HepG2 (cell line): ENCODE results near the gene PUDP. TPM values are rescaled to one million over a fixed set of nuclear protein-coding genes. Genes with fewer than 3 reads are reported as not detected.
A peak's percentile ranks its signal among the peaks of the same experiment; 100 is the strongest.

Source experiments
- CCAR2 ChIP-seq: fragments of 200-400 bp; formaldehyde crosslinking; optimal IDR thresholded peaks from 2 replicates; pipeline ENCODE3; 2018; ENCODE audit warnings: low read depth, mild to moderate bottlenecking, low read length, moderate library complexity
- EP300 ChIP-seq, 3 experiments: sonication (generic) in 1 of 3; formaldehyde crosslinking in 1 of 3; IDR thresholded peaks; 2 replicates each; pipeline versions ENCODE4 v1.5.1 to v1.6.1; 2011 to 2020; ENCODE audit warnings: low read depth in 2 of 3, low read length in 2 of 3, borderline replicate concordance in 1 of 3, improper control_type of control experiment in 1 of 3, mild to moderate bottlenecking in 1 of 3, missing genetic modification reagents in 1 of 3, moderate library complexity in 1 of 3
- FOXJ3 ChIP-seq: sonication (generic); formaldehyde crosslinking; IDR thresholded peaks from 2 replicates; pipeline ENCODE4 v1.4.0; 2020; ENCODE audit warnings: missing genetic modification reagents, mild to moderate bottlenecking, borderline replicate concordance
- GATAD2A ChIP-seq: IDR thresholded peaks from 2 replicates; pipeline ENCODE4 v1.6.1; 2016
- HIVEP1 ChIP-seq: sonication (generic); formaldehyde crosslinking; IDR thresholded peaks from 2 replicates; pipeline ENCODE4 v1.4.0; 2020; ENCODE audit warnings: mild to moderate bottlenecking, missing genetic modification reagents
- HNF4A ChIP-seq: sonication (generic); formaldehyde crosslinking; IDR thresholded peaks from 2 replicates; pipeline ENCODE4 v1.4.0; 2020; ENCODE audit warnings: missing genetic modification reagents
- MAF1 ChIP-seq: sonication (generic); formaldehyde crosslinking; IDR thresholded peaks from 2 replicates; pipeline ENCODE4 v1.5.0; 2020; ENCODE audit warnings: missing genetic modification reagents, borderline replicate concordance
- SALL2 ChIP-seq: sonication (generic); formaldehyde crosslinking; IDR thresholded peaks from 2 replicates; pipeline ENCODE4 v1.8.1; 2023; ENCODE audit warnings: mild to moderate bottlenecking, missing genetic modification reagents, inconsistent platforms
- SAP130 ChIP-seq: IDR thresholded peaks from 2 replicates; pipeline ENCODE4 v1.6.1; 2016; ENCODE audit warnings: low read depth
- SRSF1 ChIP-seq: fragments of 200-400 bp; formaldehyde crosslinking; optimal IDR thresholded peaks from 2 replicates; pipeline ENCODE3; 2017; ENCODE audit warnings: mild to moderate bottlenecking, low read depth, low read length, moderate library complexity
- ZBTB1 ChIP-seq: sonication (generic); formaldehyde crosslinking; IDR thresholded peaks from 2 replicates; pipeline ENCODE4 v1.4.0; 2020; ENCODE audit warnings: missing genetic modification reagents, borderline replicate concordance
- ZMYM3 ChIP-seq: sonication (generic); formaldehyde crosslinking; IDR thresholded peaks from 2 replicates; pipeline ENCODE4 v1.5.1; 2020; ENCODE audit warnings: mild to moderate bottlenecking, missing genetic modification reagents
- ZNF619 ChIP-seq: sonication (generic); formaldehyde crosslinking; IDR thresholded peaks from 2 replicates; pipeline ENCODE4 v1.4.0; 2020; ENCODE audit warnings: mild to moderate bottlenecking, missing genetic modification reagents
- polyA plus RNA-seq, 8 experiments: library from polyadenylated mRNA; depleted of rRNA in 3 of 8; stranded (reverse) in 7 of 8; unstranded in 1 of 8; fragments of >200 nt; fragmentation: Illumina TruSeq in 4 of 8; extraction: Trizol in 4 of 8; gene quantifications; 2 replicates each; pipeline versions ENCODE4 v1.2.1 to v1.2.3, GENCODE V29; 2011 to 2016; ENCODE audit warnings: low read depth in 4 of 8, missing spikeins in 1 of 8, mixed read lengths in 1 of 8; ENCODE audit not compliant: insufficient read depth in 1 of 8
- total RNA-seq, 5 experiments: library from RNA; depleted of rRNA; stranded (reverse); fragments of >200 nt; fragmentation: Illumina TruSeq; extraction: Trizol; gene quantifications; 2 replicates each; pipeline ENCODE4 v1.2.3, GENCODE V29; 2016; ENCODE audit warnings: low read depth in 1 of 5
- TF ChIP-seq, protein P1 (sequence below): sonication (generic); formaldehyde crosslinking; IDR thresholded peaks from 2 replicates; pipeline ENCODE4 v1.9.0; 2022; ENCODE audit warnings: missing genetic modification reagents, mild to moderate bottlenecking, borderline replicate concordance
- TF ChIP-seq, protein P2 (sequence below): sonication (generic); formaldehyde crosslinking; IDR thresholded peaks from 2 replicates; pipeline ENCODE4 v1.8.0; 2022; ENCODE audit warnings: mild to moderate bottlenecking, missing genetic modification reagents, borderline replicate concordance
- TF ChIP-seq, protein P3 (sequence below): sonication (generic); formaldehyde crosslinking; IDR thresholded peaks from 2 replicates; pipeline ENCODE4 v1.5.0; 2020; ENCODE audit warnings: missing genetic modification reagents
- TF ChIP-seq, protein P4 (sequence below): sonication (generic); formaldehyde crosslinking; conservative IDR thresholded peaks from 2 replicates; pipeline ENCODE4 v1.8.0; 2022; ENCODE audit warnings: mild to moderate bottlenecking, moderate library complexity, missing genetic modification reagents
- TF ChIP-seq, protein P5 (sequence below): sonication (generic); formaldehyde crosslinking; IDR thresholded peaks from 2 replicates; pipeline ENCODE4 v1.9.0; 2021; ENCODE audit warnings: mild to moderate bottlenecking, missing genetic modification reagents

Gene PUDP
- total and polyA plus RNA-seq, 2 of the 13 experiments (the other 11 are each of a cell fraction or from before 2014, with no cell fraction given): 7.5 to 23.5 TPM

DNA sequence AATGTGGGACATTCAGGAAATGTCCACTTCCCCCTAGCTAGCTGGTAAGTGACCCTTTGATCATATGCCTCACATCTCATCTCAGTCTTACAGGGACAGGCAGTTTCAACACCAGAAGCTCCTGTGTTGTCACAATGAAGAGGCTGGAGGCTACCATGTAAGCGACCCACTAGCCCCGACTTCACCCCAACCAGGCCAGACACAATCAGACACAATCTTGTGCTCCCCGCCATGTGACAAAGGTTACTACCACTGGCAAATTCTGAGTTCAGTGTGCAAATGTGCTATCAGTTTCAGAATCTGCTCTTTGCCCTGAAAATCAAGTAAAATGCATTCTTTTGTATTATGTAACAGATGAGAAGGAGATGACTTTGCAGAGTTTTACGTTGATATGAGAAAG, 57.3 kb downstream of the PUDP start (continued):
- TF ChIP-seq, protein P1, sequence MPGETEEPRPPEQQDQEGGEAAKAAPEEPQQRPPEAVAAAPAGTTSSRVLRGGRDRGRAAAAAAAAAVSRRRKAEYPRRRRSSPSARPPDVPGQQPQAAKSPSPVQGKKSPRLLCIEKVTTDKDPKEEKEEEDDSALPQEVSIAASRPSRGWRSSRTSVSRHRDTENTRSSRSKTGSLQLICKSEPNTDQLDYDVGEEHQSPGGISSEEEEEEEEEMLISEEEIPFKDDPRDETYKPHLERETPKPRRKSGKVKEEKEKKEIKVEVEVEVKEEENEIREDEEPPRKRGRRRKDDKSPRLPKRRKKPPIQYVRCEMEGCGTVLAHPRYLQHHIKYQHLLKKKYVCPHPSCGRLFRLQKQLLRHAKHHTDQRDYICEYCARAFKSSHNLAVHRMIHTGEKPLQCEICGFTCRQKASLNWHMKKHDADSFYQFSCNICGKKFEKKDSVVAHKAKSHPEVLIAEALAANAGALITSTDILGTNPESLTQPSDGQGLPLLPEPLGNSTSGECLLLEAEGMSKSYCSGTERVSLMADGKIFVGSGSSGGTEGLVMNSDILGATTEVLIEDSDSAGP (CRISPR knock-in tag): no peak
- TF ChIP-seq ZMYM3 (CRISPR knock-in tag) (no peak), SRSF1 (no peak), ZBTB1 (CRISPR knock-in tag) (no peak), GATAD2A (CRISPR knock-in tag) (peak; percentile 34; the same call in 1 of the 2 replicates), MAF1 (CRISPR knock-in tag) (no peak), CCAR2 (no peak), FOXJ3 (CRISPR knock-in tag) (no peak), SALL2 (CRISPR knock-in tag) (no peak), EP300 (IDR thresholded peaks at IDR 0.05; ENCODE audit: low read depth in 2 of 2, low read length in 2 of 2) (0 out of 4 replicates have a peak, but pooled peaks of 1 of the 2 experiments have one; percentile 21), EP300 (CRISPR knock-in tag; IDR thresholded peaks at IDR 0.05; ENCODE audit: borderline replicate concordance) (no peak), HIVEP1 (no peak), ZNF619 (CRISPR knock-in tag) (no peak), HNF4A (CRISPR knock-in tag) (peak; percentile 65), SAP130 (CRISPR knock-in tag) (no peak)
- TF ChIP-seq, protein P2, sequence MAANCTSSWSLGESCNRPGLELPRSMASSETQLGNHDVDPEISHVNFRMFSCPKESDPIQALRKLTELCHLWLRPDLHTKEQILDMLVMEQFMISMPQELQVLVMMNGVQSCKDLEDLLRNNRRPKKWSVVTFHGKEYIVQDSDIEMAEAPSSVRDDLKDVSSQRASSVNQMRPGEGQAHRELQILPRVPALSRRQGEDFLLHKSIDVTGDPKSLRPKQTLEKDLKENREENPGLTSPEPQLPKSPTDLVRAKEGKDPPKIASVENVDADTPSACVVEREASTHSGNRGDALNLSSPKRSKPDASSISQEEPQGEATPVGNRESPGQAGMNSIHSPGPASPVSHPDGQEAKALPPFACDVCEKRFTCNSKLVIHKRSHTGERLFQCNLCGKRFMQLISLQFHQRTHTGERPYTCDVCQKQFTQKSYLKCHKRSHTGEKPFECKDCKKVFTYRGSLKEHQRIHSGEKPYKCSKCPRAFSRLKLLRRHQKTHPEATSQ (CRISPR knock-in tag): no peak
- TF ChIP-seq, protein P3, sequence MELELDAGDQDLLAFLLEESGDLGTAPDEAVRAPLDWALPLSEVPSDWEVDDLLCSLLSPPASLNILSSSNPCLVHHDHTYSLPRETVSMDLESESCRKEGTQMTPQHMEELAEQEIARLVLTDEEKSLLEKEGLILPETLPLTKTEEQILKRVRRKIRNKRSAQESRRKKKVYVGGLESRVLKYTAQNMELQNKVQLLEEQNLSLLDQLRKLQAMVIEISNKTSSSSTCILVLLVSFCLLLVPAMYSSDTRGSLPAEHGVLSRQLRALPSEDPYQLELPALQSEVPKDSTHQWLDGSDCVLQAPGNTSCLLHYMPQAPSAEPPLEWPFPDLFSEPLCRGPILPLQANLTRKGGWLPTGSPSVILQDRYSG (CRISPR knock-in tag): no peak
- TF ChIP-seq, protein P4, sequence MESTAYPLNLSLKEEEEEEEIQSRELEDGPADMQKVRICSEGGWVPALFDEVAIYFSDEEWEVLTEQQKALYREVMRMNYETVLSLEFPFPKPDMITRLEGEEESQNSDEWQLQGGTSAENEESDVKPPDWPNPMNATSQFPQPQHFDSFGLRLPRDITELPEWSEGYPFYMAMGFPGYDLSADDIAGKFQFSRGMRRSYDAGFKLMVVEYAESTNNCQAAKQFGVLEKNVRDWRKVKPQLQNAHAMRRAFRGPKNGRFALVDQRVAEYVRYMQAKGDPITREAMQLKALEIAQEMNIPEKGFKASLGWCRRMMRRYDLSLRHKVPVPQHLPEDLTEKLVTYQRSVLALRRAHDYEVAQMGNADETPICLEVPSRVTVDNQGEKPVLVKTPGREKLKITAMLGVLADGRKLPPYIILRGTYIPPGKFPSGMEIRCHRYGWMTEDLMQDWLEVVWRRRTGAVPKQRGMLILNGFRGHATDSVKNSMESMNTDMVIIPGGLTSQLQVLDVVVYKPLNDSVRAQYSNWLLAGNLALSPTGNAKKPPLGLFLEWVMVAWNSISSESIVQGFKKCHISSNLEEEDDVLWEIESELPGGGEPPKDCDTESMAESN (CRISPR knock-in tag): no peak
- TF ChIP-seq, protein P5, sequence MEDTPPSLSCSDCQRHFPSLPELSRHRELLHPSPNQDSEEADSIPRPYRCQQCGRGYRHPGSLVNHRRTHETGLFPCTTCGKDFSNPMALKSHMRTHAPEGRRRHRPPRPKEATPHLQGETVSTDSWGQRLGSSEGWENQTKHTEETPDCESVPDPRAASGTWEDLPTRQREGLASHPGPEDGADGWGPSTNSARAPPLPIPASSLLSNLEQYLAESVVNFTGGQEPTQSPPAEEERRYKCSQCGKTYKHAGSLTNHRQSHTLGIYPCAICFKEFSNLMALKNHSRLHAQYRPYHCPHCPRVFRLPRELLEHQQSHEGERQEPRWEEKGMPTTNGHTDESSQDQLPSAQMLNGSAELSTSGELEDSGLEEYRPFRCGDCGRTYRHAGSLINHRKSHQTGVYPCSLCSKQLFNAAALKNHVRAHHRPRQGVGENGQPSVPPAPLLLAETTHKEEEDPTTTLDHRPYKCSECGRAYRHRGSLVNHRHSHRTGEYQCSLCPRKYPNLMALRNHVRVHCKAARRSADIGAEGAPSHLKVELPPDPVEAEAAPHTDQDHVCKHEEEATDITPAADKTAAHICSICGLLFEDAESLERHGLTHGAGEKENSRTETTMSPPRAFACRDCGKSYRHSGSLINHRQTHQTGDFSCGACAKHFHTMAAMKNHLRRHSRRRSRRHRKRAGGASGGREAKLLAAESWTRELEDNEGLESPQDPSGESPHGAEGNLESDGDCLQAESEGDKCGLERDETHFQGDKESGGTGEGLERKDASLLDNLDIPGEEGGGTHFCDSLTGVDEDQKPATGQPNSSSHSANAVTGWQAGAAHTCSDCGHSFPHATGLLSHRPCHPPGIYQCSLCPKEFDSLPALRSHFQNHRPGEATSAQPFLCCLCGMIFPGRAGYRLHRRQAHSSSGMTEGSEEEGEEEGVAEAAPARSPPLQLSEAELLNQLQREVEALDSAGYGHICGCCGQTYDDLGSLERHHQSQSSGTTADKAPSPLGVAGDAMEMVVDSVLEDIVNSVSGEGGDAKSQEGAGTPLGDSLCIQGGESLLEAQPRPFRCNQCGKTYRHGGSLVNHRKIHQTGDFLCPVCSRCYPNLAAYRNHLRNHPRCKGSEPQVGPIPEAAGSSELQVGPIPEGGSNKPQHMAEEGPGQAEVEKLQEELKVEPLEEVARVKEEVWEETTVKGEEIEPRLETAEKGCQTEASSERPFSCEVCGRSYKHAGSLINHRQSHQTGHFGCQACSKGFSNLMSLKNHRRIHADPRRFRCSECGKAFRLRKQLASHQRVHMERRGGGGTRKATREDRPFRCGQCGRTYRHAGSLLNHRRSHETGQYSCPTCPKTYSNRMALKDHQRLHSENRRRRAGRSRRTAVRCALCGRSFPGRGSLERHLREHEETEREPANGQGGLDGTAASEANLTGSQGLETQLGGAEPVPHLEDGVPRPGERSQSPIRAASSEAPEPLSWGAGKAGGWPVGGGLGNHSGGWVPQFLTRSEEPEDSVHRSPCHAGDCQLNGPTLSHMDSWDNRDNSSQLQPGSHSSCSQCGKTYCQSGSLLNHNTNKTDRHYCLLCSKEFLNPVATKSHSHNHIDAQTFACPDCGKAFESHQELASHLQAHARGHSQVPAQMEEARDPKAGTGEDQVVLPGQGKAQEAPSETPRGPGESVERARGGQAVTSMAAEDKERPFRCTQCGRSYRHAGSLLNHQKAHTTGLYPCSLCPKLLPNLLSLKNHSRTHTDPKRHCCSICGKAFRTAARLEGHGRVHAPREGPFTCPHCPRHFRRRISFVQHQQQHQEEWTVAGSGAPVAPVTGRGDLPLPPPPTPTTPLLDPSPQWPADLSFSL: no peak
